ENCODE data around the gene METTL26.

Gene METTL26

GRCh38 chr16:627454-628239 lies 8.5 kb downstream of the METTL26 start:
- TF ChIP-seq CTCF (conservative IDR thresholded peaks at IDR 0.05), result no peak
- no peak overlapping the region for H3K27ac ChIP-seq

- H3K27ac ChIP-seq, result no peak overlapping the region
- no peak for TF ChIP-seq CTCF (conservative IDR thresholded peaks at IDR 0.05)
These were observed 9.2 kb downstream of the METTL26 start for GRCh38 chr16:626787-627453.

GRCh38 chr16:625977-626765 lies 9.9 kb downstream of the METTL26 start:
- no peak overlapping the region for H3K27ac ChIP-seq
- no peak for TF ChIP-seq CTCF (conservative IDR thresholded peaks at IDR 0.05)

GRCh38 chr16:625117-625976 lies 10.8 kb downstream of the METTL26 start:
- H3K27ac ChIP-seq, result no peak overlapping the region
- no peak for TF ChIP-seq CTCF (conservative IDR thresholded peaks at IDR 0.05)

GRCh38 chr16:624526-625070 lies 11.5 kb downstream of the METTL26 start:
- no peak for TF ChIP-seq CTCF (conservative IDR thresholded peaks at IDR 0.05)
- H3K27ac ChIP-seq, result no peak overlapping the region

GRCh38 chr16:622920-623280 lies 13.2 kb downstream of the METTL26 start:
- H3K27ac ChIP-seq, result no peak overlapping the region
- TF ChIP-seq CTCF (conservative IDR thresholded peaks at IDR 0.05), result no peak
